GM18499 (cell line): ENCODE data around the gene BTBD6.
"Not testable (repeated sequence)": the region's sequence is repeated elsewhere in the genome, so short reads cannot be mapped to it uniquely, and the experiment has no call there.

Experiments used
- ATAC-seq: cut with Tn5 transposase; IDR thresholded peaks from one replicate; pipeline ENCODE4 v1.9.1; 2021; ENCODE audit warnings: moderate number of reproducible peaks; ENCODE audit not compliant: insufficient read depth, unreplicated experiment

The BTBD6 gene

DNA sequence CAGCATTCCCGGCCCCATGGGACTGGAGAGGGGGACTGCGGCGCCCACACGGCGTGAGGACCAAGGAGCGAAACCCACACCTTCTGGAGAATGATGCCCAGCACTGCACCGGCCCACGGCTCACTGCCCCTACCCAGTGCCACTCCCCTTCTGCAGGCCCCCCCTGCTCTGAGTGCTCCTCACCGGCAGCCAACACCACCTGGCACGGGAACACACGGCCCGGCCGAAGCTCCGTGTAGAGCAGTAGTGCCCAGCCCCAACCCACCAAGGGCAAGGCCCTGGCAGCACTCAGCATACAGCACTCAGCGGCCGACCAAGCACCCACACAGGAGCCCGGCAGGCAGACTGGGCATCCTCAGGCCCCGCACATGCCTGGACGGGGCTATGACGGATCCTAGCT lies 13.4 kb downstream of the BTBD6 start:
- no peak for ATAC-seq

DNA sequence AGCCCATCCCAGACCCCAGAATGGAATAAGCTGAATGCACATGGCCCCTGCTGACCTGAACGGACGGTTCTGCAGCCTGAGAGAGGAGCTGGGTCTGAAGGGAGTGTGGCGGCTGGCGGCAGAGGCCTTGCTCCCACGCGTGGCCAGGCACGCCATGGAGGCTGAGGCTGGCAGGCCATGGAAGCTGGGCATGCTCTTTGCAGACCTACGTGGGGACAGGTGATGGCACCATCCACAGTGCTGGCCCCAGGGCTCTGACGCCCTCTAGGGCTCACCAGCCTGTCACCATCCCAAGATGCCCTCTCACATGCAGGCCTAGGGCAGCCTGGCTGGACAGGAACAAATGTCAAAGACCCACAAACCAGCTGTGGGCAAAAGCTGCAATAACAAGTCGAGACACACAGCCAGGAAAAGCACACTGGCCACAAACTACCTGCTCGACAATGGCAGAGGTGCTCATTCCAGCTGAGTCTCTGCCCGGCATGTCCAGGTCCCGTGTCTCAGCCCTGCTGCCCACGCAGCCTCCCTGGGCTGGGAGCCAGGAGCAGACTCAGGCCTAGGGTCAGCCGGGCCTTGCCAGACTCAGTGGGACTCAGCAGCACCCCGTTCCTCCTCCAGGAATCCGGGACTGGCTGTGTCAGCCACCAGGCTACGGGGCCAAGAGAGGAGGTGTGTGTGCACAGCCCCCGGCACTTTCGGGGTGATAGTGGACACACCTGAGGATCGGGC lies 19.7 kb downstream of the BTBD6 start:
- no peak for ATAC-seq

DNA sequence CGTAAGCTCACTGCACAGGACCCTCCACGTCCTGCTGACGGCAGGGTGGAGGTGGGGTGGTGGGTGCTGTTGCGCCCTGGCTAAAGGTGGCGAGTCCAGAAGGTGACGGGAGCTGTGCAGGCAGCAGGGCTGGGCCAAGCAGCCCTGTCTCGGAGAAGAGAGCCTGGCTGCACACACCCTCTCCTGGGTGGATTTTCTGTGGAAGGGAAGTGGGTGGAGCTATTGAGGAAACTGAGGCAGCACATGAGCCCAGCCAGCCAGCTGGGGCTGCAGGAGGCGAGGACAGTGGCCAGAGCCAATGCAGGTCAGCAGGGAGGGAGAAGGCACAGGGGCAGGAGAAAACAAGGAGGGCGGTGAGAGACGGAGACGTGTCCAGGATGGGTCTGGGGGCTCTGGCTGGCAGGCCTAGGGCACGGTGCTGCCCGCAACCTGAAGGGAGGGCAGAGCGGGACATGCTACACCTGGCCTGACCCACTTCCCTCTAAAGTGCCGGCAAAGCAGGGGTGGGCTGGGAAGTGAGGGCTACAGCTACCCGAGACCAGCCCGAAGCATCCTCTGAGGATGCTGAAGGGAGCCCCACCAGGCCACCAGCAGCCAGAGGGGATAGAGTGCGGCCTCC lies 20.5 kb downstream of the BTBD6 start:
- no peak for ATAC-seq

DNA sequence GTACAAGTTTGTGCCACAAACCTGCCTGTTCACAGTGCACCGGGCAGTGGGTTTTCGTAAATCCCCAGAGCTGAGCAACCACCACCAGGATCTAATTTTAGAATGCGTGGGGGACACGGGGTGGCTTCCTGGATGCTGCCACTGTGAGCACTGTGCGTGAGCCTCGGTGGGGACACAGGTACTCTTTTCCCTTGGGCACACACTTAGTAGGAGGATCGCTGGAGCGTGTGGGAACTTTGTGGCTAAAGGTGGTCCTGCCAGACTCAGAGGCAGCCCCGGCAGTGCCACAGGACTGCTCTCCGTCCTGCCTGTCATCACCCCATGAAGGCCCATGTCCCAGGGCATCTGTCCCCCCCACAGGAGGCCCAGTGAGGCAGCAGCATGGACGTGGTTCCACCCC lies 21.1 kb downstream of the BTBD6 start:
- ATAC-seq: no peak

DNA sequence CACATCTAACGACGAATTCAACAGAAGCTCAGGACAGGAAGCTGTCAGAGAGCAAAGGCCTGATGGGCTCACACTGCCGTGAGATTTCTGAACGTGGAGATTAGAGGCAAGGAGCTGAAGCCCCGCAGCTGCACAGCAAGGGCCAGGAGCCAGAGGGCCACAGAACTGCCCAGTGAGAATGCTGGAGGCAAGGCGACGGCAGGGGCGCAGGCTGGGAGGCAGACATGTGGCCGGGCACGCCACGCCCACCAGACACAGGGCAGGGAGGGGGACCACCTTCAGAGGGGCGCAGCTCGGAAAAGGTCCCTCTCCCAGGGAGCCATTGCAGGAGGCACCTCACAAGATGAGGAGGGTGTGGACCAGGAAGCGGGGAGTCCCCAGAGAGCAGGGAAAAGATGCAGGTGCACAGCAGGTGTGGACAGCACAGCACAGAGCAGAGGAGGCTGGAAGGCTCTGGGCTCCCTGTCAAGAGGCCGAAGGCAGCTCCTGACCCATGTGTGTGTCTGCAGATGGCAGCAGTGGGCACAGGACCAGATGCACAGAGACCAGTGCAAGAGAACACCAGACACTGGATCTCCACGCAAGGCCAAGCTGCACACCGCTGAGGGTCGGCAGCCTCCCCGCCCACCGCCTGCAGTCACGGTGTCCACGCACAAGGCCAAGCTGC lies 23.0 kb downstream of the BTBD6 start:
- no peak for ATAC-seq

DNA sequence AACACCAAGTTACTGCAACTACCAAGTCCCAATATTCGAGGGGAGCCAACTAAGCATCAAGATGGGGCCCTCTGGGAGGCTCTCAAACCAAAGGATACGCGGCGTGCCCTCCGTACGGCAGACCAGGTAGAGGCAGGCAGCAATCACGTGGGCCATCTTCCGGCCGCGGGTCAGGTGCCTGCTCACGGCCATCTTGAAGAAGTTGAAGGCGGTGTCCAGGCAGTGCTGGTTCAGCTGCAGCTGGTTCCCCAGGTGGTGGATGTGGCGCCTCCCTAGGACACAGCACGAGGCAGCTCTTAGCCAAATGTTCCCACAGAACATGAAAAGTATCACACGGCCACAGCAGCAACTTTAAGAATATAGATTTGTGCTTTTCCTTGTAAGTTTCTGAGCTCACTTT lies 24.3 kb downstream of the BTBD6 start:
- ATAC-seq: no peak

DNA sequence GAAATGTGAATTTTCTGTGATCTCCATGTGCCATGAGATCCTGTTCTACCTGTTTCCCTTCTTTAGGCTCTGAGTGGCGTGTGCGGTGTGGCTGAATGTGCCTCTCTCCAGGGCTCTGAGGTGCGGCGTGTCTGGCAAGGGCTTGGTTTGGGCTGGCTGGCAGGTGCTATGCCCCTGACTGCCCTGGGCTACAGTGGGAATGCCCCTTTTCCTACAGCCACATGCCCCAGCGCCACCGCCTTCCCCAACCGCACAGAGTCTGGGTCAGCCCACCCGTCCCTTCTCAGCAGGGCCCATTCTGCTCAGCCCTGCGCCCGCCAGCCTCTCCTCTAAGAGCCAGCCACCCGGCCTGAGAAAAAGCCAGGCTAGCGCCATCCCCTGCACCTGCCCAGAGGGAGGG lies 24.7 kb downstream of the BTBD6 start:
- ATAC-seq: no peak

DNA sequence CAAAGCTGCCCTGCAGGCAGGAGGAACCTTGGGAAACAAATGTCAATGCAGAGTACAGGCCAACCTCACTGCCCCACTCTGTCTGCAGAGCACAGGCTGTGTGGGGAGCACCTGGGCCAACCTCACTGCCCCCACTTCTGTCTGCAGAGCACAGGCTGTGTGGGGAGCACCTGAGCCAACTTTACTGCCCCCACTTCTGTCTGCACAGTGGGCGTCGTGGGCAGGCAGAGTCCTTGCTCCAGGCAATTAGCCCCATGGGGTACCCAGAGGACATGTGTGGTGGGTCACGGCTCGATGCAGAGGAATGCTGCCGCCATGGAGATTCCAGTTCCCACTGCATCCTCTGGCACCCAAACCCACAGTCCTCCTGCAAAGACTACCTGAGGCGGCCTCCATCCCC lies 26.3 kb downstream of the BTBD6 start:
- ATAC-seq: no peak

DNA sequence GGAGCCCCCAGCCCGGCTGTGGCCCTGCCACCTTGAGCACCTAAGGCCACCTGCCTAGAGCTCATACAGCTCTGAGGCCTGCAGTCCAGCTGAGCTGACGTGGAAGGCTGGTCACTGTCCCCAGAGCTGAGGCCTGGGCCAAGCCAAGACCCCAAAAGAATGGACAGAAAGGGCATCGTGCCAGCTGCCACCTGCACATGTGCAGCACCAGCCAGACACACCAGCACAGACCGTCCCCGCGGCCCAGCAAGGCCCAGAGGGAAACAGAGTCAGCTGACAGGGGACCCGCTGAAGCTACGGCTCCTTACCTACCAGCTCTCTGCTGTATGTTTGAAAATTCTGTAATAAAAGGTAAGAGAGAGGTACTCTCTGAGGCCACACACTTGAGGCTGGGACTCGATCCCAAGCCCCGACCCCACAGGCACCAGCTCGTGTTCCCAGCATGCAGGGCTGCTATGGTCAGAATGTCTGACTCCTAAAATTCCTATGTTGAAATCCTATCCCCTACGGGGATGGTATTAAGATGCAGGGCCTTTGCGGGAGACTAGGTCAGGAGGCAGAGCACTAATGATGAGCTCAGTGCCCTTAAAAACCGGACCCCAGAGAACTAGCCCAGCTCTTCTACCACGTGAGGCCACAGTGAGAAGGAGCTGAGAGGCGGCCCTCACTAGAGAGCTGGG lies 27.1 kb downstream of the BTBD6 start:
- no peak for ATAC-seq

DNA sequence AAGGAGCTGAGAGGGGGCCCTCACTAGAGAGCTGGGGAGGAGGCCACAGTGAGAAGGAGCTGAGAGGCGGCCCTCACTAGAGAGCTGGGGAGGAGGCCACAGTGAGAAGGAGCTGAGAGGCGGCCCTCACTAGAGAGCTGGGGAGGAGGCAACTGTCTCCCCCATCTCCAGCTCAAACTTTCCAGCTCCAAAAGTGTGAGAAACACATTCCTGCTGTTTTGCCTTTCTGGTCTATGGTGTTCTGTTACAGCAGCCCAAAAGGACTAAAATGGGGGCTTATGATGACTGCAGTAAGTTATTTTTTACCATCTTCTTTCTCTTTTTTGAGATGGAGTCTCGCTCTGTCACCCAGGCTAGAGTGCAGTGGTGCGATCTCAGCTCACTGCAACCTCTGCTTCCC lies 29.1 kb downstream of the BTBD6 start:
- not testable (repeated sequence) for ATAC-seq

DNA sequence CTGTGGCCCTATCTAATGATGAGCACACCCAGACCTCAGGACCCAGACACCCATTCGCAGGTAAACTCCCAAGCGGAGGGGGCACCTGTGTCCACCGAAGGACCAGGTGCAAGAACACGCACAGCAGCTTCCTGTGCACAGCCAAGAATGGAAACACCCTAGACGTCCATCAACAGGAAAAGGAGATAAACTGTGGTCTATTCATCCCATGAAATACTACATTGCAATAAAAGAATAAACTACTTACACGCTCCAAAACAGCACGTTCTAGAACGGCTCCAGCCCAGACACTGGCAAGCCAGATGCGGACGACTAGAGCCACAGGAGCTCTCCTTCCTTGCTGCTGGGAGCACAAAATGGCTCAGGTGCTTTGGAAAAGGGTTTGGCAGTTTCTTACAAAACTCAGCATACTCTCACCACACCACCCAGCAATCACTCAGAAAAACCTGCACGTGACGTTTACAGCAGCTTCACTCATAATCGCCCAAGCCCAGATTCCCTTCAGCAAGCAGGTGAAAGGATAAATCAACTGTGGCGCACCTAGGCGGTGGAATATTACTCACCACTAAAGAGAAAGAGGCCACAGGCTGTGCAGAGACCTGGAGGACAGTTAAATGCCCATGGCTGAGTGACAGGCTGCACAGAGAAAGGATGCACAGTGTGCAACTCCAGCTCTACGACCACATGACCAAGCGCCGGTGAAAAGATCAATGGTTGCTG lies 31.5 kb downstream of the BTBD6 start:
- ATAC-seq: no peak

DNA sequence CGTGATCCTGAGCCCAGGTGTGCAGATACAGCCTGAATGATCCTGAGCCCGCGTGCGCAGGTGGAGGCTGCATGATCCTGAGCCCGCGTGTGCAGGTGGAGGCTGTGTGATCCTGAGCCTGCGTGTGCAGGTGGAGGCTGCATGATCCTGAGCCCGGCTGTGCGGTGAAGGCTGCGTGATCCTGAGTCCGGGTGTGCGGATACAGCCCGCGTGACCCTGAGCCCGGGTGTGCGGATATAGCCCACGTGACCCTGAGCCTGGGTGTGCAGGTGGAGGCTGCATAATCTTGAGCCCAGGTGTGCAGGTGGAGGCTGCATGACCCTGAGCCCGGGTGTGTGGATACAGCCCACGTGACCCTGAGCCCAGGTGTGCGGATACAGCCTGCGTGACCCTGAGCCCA lies 32.2 kb downstream of the BTBD6 start:
- ATAC-seq: no peak

DNA sequence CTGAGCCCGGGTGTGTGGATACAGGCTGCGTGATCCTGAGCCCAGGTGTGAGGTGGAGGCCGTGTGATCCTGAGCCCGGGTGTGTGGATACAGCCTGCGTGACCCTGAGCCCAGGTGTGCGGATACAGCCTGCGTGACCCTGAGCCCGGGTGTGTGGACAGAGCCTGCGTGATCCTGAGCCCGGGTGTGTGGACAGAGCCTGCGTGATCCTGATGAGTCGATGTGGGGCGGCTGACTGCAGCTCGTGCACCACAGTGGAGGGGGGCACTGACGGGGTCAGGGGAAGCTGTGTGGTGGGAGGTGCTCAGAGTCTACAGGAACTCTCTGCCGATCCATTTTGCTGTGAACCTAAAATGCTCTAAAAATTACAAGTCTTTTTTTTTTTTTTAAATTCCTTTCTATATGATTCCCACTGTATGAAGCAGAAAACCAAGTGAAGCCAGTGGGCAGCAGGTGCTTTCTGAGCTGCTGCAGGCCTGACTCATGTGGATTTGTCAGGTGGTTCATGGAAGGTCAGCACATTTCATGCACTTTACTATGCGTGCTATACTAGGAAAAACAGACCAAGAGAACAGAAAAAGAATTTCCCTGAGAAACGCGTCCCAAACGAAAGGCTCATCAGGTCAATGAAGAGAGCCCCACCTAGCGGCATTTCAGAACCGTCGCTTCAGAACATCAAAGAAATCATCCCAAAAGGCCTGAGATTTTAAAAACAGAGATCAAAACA lies 33.2 kb downstream of the BTBD6 start:
- no peak for ATAC-seq

DNA sequence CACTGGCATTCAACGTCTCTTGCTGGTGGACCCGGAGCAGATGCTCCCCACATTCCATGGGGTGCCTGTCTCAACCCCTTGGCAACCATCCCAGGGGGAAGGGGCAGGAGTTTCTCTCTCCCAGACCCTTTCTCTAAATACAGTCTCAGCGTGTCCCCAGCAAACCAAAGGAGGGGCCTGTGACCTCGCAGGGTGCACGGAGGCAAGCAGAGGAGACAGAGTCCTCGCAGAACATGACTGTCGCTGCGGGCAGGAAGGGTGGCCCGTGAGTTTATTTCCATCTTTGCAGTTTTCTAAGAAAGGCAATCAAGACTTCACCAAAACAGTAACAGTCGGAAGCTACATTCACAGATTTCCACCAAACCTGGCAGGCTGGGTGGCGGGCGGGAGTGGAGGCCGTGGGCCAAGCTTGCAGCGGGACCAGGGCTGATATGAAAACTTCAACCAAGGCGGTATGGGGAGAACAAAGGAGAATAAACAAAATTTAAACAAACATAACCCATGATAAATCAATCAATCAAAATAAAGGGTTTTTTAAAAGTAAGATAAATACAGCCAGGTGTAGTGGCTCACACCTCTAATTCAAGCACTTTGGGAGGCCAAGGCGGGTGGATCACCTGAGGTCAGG lies 33.9 kb downstream of the BTBD6 start:
- ATAC-seq: no peak

DNA sequence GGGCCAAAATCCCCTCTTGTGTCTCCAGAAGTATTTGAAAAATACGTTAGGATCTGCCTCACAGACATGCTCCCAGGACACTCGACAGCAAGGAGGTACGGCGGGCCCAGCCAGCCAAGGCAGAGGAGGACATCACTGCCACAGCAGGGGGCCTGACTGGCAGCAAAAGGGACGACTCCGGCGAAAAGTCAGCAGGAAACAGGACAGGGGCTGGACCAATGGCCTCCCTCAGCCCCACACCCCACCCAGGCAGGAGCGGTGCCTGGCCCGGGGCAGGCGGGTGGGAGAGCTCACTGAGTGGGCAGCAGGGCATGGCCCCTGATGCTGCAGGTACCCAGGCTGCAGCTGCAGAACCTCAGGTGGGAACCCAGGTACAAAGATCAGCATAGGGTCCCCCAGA lies 34.7 kb downstream of the BTBD6 start:
- ATAC-seq: no peak

DNA sequence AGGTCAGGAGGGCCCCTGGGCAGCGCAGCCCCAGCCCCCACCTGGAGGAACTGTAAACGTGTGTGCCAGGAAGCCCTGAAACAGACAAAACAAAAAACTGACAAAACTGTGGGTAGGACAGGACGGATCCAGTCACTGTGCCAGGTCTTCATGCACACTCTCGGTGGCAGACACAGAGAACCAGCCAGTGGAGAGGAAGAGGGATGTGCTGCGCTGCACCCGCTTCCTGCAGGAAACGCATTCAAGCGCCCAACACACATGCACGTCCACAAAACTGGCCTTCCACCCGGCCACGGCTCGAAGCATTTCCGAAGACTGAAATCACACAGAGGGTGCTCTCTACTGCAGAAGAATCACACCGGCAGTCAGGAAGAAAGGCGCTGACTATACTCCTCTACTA lies 35.6 kb downstream of the BTBD6 start:
- ATAC-seq: no peak

DNA sequence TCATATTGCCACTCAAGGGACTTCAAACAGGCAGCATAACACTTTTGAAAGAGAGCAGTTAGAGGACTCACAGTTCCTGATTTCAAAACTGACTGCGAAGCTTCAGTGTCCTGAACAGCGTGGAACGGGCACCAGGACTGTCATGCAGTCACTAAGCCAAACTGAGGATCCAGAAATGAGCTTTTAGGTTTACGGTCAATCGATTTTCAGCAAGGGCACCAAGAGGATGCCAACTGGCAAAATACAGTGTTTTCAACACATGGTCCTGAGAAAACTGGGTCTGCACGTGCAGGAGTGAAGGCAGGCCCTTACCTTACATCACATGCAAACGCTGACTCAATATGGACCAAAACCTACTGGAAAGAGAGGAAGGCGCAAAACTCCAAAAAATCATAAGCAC lies 36.8 kb downstream of the BTBD6 start:
- no peak for ATAC-seq

DNA sequence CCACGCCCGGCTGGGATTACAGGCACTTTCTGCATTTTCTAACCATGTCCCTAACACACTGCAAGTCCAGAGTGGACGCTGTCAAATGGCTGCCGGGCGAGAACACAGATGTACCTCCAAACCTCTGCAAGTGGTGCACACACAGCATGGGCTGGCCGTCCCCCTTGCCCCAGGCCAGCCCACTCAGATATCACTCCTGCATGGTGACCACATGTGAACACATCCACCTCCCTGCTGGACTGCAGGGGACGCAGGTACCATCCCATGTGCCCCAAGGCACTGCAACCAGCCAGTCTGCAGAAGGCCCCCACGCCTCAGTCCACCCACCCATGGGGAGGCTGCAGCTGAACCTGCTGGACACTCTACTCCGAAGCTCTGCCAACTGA lies 38.4 kb downstream of the BTBD6 start:
- no peak for ATAC-seq

DNA sequence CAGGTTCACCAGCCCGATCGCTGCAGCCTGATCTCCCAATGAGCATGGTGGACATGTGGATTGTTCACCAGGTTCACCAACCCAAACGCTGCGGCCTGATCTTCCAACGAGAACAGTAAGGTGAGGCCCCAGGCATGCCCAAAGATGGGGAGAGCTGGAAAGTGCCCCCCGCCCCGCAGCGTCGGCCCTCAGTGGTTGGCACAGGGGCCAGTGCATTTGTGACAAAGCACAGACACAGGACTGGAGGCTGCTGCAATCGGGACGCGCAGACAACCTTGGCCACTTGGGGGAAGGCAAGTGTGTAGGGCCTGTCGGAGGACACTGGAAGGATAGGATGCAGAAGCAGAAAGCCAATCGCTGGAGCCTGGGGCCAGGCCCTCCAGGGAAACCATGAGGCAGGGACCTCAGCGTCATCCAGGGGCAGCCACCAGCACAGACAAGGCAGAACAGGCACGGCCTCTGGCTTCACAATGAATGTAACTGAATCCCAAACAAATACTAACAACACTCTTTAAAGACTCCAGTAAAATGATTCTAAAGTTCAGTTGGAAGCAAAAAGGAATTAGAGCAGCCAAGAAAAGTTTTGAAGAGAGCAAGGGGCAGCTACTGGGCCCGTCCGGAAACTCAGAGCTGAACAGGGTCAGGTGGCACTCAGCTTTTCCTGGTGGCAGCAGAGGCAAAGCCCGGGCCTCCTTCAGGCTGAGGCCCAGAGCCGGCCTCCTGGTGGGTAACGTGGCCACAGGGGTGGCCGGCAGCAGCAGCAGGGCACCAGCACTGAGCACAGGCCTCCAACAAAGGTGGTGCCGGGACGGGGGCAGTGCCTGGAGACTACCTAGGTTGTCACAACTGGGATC lies 39.1 kb downstream of the BTBD6 start:
- no peak for ATAC-seq
